HG03457 (cell line): ENCODE results near the gene HECW1.
"Not testable (repeated sequence)": the region's sequence is repeated elsewhere in the genome, so short reads cannot be mapped to it uniquely, and the experiment has no call there.

Source experiments
- ATAC-seq: cut with Tn5 transposase; IDR thresholded peaks from one replicate; pipeline ENCODE4 v1.9.1; 2021; ENCODE audit warnings: moderate number of reproducible peaks; ENCODE audit not compliant: unreplicated experiment

The HECW1 gene

GRCh38 chr7:43460733-43461348, 348.4 kb downstream of the HECW1 start:
- no peak for ATAC-seq

GRCh38 chr7:43461349-43462024, 349.0 kb downstream of the HECW1 start:
- no peak for ATAC-seq

DNA sequence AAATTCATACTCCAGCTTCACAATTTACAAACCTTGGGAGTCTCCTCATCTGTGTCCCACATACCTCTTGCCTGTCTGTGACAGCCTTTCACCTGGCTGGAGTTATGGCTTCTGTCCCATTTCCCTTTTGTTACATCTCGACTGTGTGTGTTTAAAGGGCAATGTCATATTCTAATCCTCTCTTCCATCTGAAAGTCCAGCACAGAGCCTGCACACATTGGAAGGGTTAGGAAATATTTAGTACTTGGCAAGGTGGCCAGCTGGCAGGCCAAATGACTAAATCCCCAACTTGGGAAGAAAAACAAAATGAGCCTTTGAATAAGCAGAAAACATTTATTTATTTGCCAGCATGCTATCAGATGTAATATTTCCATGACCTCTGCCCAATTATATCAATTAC, 350.4 kb downstream of the HECW1 start:
- no peak for ATAC-seq

GRCh38 chr7:43463401-43463980, 351.0 kb downstream of the HECW1 start:
- ATAC-seq = no peak

DNA sequence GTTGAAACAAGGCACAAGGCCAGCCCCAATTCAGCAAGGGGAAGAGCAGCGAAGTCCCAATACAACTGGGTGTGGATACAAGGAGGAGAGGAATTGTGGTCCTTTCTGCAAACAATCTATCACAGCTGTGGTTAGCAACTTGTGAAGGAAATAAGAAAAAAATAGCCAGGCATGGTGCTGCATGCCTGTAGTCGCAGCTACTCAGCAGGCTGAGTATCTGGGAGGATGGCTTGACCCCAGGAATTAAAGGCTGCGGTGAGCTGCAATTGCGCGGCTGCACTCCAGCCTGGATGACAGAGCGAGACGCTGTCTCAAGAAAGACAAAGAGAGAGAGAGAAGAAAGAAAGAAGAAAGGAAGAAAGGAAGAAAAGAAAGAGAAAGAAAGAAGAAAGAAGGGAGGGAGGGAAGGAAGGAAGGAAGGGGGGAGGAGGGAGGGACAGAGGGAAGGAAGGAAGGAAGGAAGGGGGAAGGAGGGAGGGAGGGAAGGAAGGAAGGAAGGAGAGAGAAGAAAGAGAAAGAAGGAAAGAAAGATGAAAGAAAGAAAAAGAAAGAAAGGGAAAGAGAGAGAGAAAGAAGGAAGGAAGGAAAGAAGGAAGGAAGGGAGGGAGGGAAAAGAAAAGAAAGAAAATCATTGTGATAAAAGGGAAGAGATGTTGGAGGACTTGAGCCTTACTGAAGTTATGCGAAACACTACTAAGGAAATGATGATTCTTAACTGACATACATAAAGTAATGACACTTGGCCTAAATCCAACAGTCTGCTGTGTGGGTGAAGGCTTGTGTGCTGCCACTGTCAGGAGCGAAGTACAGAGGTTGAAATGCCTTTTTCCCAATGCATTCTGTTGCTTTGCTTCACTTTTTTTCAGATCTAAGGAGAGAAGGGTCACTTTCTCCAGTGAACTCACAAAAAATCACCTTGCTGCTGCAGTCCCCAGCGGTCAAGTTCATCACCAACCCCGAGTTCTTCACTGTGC, 353.4 kb downstream of the HECW1 start:
- ATAC-seq = no peak

DNA sequence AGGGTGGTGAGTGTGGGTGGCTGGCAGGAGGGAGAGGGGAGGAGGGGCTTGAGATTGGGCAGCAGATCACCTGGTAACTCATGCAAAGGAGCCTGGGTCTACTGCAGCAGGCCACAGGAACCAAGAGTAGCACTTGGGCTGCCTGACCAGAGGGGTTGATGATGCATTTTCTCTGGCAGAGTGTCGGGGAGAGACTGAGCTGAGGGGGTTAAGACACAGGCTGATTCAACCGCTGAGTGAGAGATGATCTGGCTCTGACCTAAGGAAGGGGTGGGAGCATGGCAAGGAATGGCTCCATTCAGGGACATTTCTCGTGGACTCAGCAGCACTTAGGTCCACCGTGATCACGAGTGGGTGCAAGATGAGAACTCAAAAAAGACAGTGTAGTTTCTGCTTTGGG, 355.0 kb downstream of the HECW1 start:
- ATAC-seq = no peak

- ATAC-seq = no peak
Measured at GRCh38 chr7:43467846-43468245, 355.4 kb downstream of the HECW1 start.

DNA sequence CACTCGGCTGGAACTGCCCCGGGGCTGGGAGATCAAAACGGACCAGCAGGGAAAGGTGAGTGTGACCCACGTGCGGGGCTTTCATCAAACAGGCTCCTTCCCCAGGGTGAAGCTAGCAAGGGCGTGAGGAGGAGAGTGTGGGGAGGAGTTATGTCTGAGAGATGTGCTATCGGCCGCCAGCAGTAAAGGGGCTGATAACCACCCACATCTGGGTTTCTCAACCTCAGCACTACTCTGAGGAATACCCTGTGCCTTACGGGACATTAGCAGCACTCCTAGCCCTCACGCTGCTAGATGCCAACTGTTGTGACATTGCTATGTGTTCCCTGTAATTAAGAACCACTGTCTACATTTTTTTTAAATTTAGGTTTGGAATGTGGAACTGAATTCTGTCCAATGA, 356.6 kb downstream of the HECW1 start:
- no peak for ATAC-seq

DNA sequence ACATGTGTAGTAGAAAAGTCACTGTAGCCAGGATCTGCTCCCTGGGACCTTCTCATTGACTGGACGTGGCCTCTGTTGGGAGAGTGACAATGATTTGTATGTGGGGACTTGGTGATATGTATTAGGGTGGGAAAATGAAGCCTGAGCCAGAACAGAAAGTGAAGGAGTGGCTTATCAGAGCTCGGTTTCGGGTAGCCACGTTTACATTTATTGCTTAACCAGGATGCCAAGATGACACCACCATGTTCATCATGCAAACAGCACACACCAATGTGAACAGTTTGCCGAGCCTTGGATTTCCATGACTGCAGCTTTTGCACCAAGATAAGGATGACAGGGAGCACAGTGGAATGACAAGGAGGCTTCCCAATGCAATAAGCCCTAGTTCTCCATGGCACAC, 357.7 kb downstream of the HECW1 start:
- ATAC-seq = no peak

GRCh38 chr7:43475983-43476382, 363.5 kb downstream of the HECW1 start:
- no peak for ATAC-seq

GRCh38 chr7:43476896-43477295, 364.4 kb downstream of the HECW1 start:
- no peak for ATAC-seq

DNA sequence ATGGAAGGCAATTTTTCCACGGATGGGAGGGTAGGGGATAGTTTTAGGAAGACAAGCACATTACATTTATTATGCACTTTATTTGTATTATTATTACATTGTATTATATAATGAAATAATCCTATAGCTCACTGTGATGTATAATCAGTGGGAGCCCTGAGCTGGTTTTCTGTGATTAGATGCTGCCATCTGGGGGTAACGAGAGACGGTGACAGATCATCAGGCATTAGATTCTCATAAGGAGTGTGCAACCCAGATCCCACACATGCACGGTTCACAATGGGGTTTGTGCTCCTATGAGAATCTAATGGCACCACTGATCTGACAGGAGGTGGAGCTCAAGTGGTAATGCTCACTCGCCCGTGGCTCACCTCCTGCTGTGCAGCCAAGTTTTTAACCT, 366.6 kb downstream of the HECW1 start:
- no peak for ATAC-seq

GRCh38 chr7:43479543-43479942, 367.1 kb downstream of the HECW1 start:
- ATAC-seq = no peak

- ATAC-seq = no peak
Measured at GRCh38 chr7:43480581-43480980, 368.1 kb downstream of the HECW1 start.

DNA sequence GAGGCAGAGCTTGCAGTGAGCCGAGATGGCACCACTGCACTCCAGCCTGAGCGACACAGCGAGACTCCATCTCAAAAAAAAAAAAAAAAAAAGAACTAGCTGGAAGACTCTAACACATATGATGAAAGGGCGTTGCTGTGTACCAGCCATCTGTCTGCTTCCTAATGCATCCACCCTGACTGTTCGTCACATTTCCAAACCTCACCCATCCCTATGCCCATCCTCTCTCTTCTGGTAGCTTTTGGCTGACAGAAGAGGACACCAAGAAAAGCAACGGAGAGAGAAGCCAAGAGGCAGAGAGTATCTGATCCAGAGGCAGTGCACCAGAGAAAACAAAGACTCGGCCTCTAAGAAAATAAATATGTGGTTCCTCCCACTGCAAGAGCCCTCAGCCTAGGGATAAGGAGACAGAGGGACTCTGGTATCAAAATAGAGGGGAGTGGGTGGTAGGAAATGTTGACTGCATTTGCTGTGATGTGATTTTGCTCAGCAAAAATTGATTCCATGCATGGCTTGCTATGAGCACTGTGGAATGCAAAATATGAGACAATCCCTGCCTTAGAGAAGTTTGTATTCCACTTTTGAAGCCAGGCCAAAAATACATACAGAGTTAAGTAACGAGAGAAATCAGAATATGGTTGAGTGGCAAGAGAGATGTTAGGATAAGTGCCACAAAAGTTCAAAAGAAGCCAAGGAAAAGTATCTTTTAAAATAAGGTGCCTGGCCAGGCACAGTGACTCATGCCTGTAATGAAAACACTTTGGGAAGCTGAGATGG, 369.6 kb downstream of the HECW1 start:
- no peak for ATAC-seq

DNA sequence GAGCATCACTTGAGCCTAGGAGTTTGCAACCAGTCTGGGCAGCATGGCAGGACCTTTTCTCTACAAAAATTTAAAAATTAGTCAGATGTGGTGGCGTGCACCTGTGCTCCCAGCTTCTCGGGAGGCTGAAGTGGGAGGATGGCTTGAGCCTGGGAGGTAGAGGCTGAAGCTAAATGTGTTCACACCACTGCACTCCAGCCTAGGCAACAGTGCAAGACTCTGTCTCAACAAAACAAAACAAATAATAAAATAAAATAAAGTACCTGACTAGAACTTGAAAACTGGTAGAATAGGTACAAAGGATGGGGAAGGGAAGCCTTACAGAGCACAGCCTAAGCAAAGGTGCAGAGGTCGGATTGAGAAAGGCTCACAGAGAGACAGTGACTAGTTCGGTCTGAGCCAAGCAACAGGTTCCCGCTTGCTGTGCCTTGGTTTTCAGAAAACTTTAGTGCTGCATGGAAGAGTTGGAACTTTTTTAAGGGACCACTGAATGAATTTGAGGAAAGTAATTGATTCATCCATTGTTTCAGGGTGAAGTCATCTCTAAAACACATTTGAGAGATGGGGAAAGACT, 370.3 kb downstream of the HECW1 start:
- ATAC-seq = no peak

- ATAC-seq = no peak
Measured at GRCh38 chr7:43484678-43485395, 372.4 kb downstream of the HECW1 start.

DNA sequence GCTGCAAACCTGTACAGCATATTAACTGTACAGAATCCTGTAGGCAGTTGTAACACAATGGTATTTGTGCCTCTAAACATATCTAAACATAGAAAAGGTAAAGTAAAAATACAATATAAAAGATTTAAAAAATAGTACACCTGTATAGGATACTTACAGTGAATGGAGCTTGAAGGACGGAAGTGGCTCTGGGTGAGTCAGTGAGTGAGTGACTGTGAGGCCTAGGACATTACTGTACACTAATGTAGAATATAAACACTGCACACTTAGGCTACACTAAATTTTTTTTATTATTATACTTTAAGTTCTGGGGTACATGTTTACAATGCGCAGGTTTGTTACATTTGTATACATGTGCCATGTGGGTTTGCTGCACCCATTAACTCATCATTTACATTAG, 373.1 kb downstream of the HECW1 start:
- ATAC-seq = no peak

DNA sequence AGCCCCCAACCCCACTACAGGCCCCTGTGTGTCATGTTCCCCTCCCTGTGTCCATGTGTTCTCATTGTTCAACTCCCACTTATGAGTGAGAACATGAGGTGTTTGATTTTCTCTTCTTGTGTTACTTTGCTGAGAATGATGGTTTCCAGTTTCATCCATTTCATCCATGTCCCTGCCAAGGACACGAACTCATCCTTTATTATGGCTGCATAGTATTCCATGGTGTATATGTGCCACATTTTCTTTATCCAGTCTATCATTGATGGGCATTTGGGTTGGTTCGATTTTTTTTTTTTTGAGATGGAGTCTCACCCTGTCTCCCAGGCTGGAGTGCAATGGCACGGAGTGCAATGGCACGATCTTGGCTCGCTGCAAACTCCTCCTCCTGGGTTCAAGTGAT, 373.6 kb downstream of the HECW1 start:
- not testable (repeated sequence) for ATAC-seq

- ATAC-seq = no peak
Measured at GRCh38 chr7:43486634-43487033, 374.2 kb downstream of the HECW1 start.
